ENCODE measurements around the gene CPNE5. TPM values are rescaled to one million over a fixed set of nuclear protein-coding genes. Genes with fewer than 3 reads are reported as not detected.
A peak's percentile ranks its signal among the peaks of the same experiment; 100 is the strongest.

CPNE5 gene
- total RNA-seq, 1 donor from 2014 or later = 59.1 TPM

- Mint-ChIP-seq H3K36me3 (ENCODE audit: low read depth) (no peaks in the 10 kb centered on the region), H3K9me3 (no peaks in the 10 kb centered on the region), H3K4me1 (peaks cover 51% of the 10 kb centered on the region), H3K27ac (no peak overlapping the region), H3K27me3 (no peaks in the 10 kb centered on the region), H3K4me3 (peak overlapping the region; percentile 15)
- TF ChIP-seq, protein P1, sequence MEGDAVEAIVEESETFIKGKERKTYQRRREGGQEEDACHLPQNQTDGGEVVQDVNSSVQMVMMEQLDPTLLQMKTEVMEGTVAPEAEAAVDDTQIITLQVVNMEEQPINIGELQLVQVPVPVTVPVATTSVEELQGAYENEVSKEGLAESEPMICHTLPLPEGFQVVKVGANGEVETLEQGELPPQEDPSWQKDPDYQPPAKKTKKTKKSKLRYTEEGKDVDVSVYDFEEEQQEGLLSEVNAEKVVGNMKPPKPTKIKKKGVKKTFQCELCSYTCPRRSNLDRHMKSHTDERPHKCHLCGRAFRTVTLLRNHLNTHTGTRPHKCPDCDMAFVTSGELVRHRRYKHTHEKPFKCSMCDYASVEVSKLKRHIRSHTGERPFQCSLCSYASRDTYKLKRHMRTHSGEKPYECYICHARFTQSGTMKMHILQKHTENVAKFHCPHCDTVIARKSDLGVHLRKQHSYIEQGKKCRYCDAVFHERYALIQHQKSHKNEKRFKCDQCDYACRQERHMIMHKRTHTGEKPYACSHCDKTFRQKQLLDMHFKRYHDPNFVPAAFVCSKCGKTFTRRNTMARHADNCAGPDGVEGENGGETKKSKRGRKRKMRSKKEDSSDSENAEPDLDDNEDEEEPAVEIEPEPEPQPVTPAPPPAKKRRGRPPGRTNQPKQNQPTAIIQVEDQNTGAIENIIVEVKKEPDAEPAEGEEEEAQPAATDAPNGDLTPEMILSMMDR (IDR thresholded peaks at IDR 0.05) = no peak
- ATAC-seq (ENCODE audit: low read depth) = peak; percentile 14
- intact Hi-C loops (cut with micrococcal nuclease) = loop anchor here (1.0 kb wide), 5 partner anchors 16 to 444 kb away; partner anchors contain the start of gene C6orf89
- CTCF ChIA-PET = interaction anchor here (0.9 to 7.7 kb wide), 16 partner anchors 11 to 446 kb away, joined by 3 to 98 read pairs (median 6); partner anchors contain the start of genes C6orf89, MTCH1 and PPIL1
- POLR2A ChIA-PET = interaction anchor here (0.5 to 1.7 kb wide), 6 partner anchors 14 to 403 kb away, joined by 4 to 21 read pairs (median 8); partner anchors contain the start of genes PIM1 and PPIL1
- DNase-seq = no peak
Observed at GRCh38 chr6:36766399-36766945, 72.8 kb downstream of the CPNE5 start.

- ChIA-PET POLR2A (interaction anchor here (0.5 to 1.7 kb wide), 10 partner anchors 10 to 404 kb away, joined by 3 to 21 read pairs (median 5); partner anchors contain the start of genes PIM1 and PPIL1), CTCF (interaction anchor here (0.7 to 7.7 kb wide), 20 partner anchors 11 to 447 kb away, joined by 3 to 98 read pairs (median 5); partner anchors contain the start of genes C6orf89, MTCH1 and PPIL1)
- peak overlapping the region; percentile 24 for H3K27ac Mint-ChIP-seq
- ATAC-seq (ENCODE audit: low read depth) = peak; percentile 92
- peak overlapping the region; percentile 44 for H3K4me3 Mint-ChIP-seq
- no peaks in the 10 kb centered on the region for H3K36me3 Mint-ChIP-seq (ENCODE audit: low read depth)
- TF ChIP-seq, protein P1 (IDR thresholded peaks at IDR 0.05) = peak; percentile 63
- H3K9me3 Mint-ChIP-seq = no peaks in the 10 kb centered on the region
- intact Hi-C loops (cut with micrococcal nuclease) = loop anchor here (1.0 kb wide), 5 partner anchors 17 to 445 kb away; partner anchors contain the start of gene C6orf89
- peaks cover 48% of the 10 kb centered on the region for H3K4me1 Mint-ChIP-seq
- no peaks in the 10 kb centered on the region for H3K27me3 Mint-ChIP-seq
- peak; percentile 66 for DNase-seq
Observed at GRCh38 chr6:36765594-36766398, 73.4 kb downstream of the CPNE5 start.

- ChIA-PET CTCF (interaction anchor here (0.8 to 7.7 kb wide), 12 partner anchors 17 to 444 kb away, joined by 3 to 98 read pairs (median 8); partner anchors contain the start of genes C6orf89, MTCH1 and PPIL1), POLR2A (interaction anchor here (0.7 to 1.7 kb wide), 9 partner anchors 10 to 405 kb away, joined by 3 to 21 read pairs (median 4); partner anchors contain the start of genes PIM1 and PPIL1)
- no peak overlapping the region for H3K27ac Mint-ChIP-seq
- no peak for ATAC-seq (ENCODE audit: low read depth)
- no peaks in the 10 kb centered on the region for H3K9me3 Mint-ChIP-seq
- no peaks in the 10 kb centered on the region for H3K36me3 Mint-ChIP-seq (ENCODE audit: low read depth)
- peaks cover 46% of the 10 kb centered on the region for H3K4me1 Mint-ChIP-seq
- intact Hi-C loops (cut with micrococcal nuclease) = no loop called here
- H3K4me3 Mint-ChIP-seq = no peak overlapping the region
- TF ChIP-seq, protein P1 (IDR thresholded peaks at IDR 0.05) = no peak
- H3K27me3 Mint-ChIP-seq = no peaks in the 10 kb centered on the region
- DNase-seq = no peak
Observed at GRCh38 chr6:36765190-36765589, 74.1 kb downstream of the CPNE5 start.

GRCh38 chr6:36762123-36762522, 77.1 kb downstream of the CPNE5 start:
- Mint-ChIP-seq H3K27ac (no peak overlapping the region), H3K4me1 (peaks cover 50% of the 10 kb centered on the region), H3K27me3 (no peaks in the 10 kb centered on the region), H3K4me3 (no peak overlapping the region), H3K9me3 (no peaks in the 10 kb centered on the region), H3K36me3 (ENCODE audit: low read depth) (no peaks in the 10 kb centered on the region)
- POLR2A ChIA-PET = no interaction called here
- intact Hi-C loops (cut with micrococcal nuclease) = no loop called here
- CTCF ChIA-PET = interaction anchor here (1.0 to 7.1 kb wide), 4 partner anchors 80 to 448 kb away, joined by 3 to 121 read pairs (median 40); no protein-coding TSS in a partner anchor
- TF ChIP-seq, protein P1 (IDR thresholded peaks at IDR 0.05) = no peak
- no peak for DNase-seq
- no peak for ATAC-seq (ENCODE audit: low read depth)

All from activated B cell treated with CpG ODN at 0.5 μM for 24 hours (primary cell).